Pancreas (tissue), 10 donors: ENCODE results near the gene RAD51B. TPM values are rescaled to one million over a fixed set of nuclear protein-coding genes. Genes with fewer than 3 reads are reported as not detected.
A peak's percentile ranks its signal among the peaks of the same experiment; 100 is the strongest.

Experiments used
- ATAC-seq, 4 donors: fragments of 200-7000 bp; cut with Tn5 transposase; one replicate each; pipeline versions ENCODE4 v1.8.0 to v1.9.1; 2020; ENCODE audit warnings: mild to moderate bottlenecking in 4 of 4, moderate library complexity in 4 of 4
- DNase-seq, 6 donors: peaks; one replicate each; pipeline ENCODE4 v3.0.0-alpha.2; 2020
- FAIRE-seq: peaks from 2 replicates; lab custom pipeline; 2012; peaks lifted over from hg19 to GRCh38; lab: Jason Lieb, UNC
- H3K27ac ChIP-seq, 4 donors: fragments of 200-600 bp; sonication (generic); 1 replicate in 3 of 4; 2 replicates in 1 of 4; pipeline versions ENCODE4 v1.5.0 to v1.8.0; 2020
- H3K27me3 ChIP-seq, 4 donors: fragments of 200-600 bp; one replicate each; pipeline ENCODE4 v1.8.0; 2021
- H3K36me3 ChIP-seq, 3 donors: fragments of 200-600 bp; sonication (generic) in 1 of 3; one replicate each; pipeline versions ENCODE4 v1.5.0 to v1.8.0; 2020 to 2021
- H3K4me1 ChIP-seq, 3 donors: fragments of 200-600 bp; one replicate each; pipeline ENCODE4 v1.8.0; 2021
- H3K4me3 ChIP-seq, 4 donors: fragments of 200-600 bp; sonication (generic) in 2 of 4; one replicate each; pipeline versions ENCODE4 v1.5.0 to v1.8.0; 2020 to 2021
- H3K9me3 ChIP-seq, 4 donors: fragments of 200-600 bp; one replicate each; pipeline ENCODE4 v1.8.0; 2021
- WGBS, 2 donors: extraction: QIAGEN DNeasy Blood & Tissue Kit; methylation state at CpG; one replicate each; pipeline ENCODE4 v1.1.7; 2013; 5-methylcytosine and 5-hydroxymethylcytosine counted together
- intact Hi-C, 3 donors: fragments of 100-400 bp; cut with DNase I; formaldehyde crosslinking; loops; one replicate each; pipeline versions ENCODE4 v1.11.1 to v1.14.2; 2022
- polyA plus RNA-seq, 2 donors: library from polyadenylated mRNA; stranded (reverse); fragments of 200-250 nt; gene quantifications; one replicate each; pipeline ENCODE4 v1.2.3, GENCODE V29; 2013
- total RNA-seq, 6 donors: library from RNA; stranded (reverse); fragmentation: NEBNext Ultra II Directional in 4 of 6; extraction: Animal tissue kit (Norgen Biotek cat#: 25700) in 4 of 6; gene quantifications; one replicate each; pipeline versions ENCODE4 v1.2.1 to v1.2.4, GENCODE V29; 2021 to 2023
- TF ChIP-seq, protein P1 (sequence below), 4 donors: fragments of 200-600 bp; sonication (generic) in 3 of 4; IDR thresholded peaks; one replicate each; pipeline versions ENCODE4 v1.5.0 to v1.8.0; 2021; ENCODE audit warnings: antibody characterized with exemption in 4 of 4
- donor health status: healthy with polysubstance abuse.
- donor health status: DM: no; HTN: no; CAD: no; lungs with moderate emphysema.
- donor health status: DM: no; HTN: no; CAD: no.
- donor health status: control.
- donor health status: control.
- donor health status: Bipolar disorder and iron deficiency.
- donor health status: DM: yes; HTN: yes; CAD: no.
- donor health status: DM: no; HTN: no; CAD: no.
- donor health status: DM: no; HTN: no; CAD: no.
- donor health status: DM: yes; HTN: yes; CAD: no.

The RAD51B gene
- total and polyA plus RNA-seq, 8 donors, result 1.1 to 17.3 (median 5.8) TPM

DNA sequence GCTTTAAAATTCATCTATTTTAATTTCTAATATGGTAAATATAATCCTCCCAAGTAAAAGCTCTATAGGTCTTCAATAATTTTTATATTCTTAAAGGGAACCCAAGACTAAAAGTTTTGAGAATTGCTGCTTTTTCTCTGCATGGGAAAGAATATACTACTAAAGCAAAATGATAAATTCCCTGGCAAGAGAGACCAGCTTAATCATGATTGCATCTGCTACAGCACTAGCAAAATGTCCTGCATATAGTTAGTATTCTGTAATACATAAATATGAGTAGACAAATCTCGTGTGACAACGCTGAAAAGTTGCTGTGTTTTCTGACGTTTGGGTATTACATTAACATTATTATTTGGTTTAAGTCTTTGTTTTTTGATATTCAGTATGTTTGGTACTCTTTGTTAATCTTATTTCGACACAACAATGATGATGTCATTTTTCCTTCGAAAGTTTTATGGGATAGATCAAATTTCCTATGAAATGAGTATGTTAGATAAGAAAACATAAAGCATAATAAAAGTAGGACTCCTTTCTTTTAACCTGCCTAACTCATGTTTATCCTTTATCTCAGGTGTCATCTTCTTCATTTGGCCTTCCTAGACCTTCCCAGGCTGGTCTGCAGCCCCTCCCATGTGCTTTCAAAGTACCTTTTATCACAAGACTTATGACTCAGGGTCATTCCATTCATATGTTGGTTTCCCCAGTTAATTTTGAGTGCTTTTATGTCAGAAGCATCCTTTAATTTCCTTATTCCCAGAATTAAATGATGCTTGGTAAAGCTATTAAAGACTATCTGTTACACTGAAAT lies 321.9 kb downstream of the RAD51B start:
- peak overlapping the region in 3 of 4 donors; percentile 56 to 87 (median 82) for H3K27ac ChIP-seq
- WGBS, 2 donors, result 32 to 44% methylated on average over 5 of the region's 5 CpGs
- FAIRE-seq, result peak; percentile 13
- peaks cover 56 to 77% (median 71%) of the 10 kb centered on the region in 3 donors for H3K4me1 ChIP-seq
- ATAC-seq, result no peak
- DNase-seq, result no peak
- no peak overlapping the region for H3K4me3 ChIP-seq
- TF ChIP-seq, protein P1, sequence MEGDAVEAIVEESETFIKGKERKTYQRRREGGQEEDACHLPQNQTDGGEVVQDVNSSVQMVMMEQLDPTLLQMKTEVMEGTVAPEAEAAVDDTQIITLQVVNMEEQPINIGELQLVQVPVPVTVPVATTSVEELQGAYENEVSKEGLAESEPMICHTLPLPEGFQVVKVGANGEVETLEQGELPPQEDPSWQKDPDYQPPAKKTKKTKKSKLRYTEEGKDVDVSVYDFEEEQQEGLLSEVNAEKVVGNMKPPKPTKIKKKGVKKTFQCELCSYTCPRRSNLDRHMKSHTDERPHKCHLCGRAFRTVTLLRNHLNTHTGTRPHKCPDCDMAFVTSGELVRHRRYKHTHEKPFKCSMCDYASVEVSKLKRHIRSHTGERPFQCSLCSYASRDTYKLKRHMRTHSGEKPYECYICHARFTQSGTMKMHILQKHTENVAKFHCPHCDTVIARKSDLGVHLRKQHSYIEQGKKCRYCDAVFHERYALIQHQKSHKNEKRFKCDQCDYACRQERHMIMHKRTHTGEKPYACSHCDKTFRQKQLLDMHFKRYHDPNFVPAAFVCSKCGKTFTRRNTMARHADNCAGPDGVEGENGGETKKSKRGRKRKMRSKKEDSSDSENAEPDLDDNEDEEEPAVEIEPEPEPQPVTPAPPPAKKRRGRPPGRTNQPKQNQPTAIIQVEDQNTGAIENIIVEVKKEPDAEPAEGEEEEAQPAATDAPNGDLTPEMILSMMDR (IDR thresholded peaks at IDR 0.05), result no peak
- no peaks in the 10 kb centered on the region for H3K9me3 ChIP-seq
- no peaks in the 10 kb centered on the region for H3K36me3 ChIP-seq
- intact Hi-C loops, result no loop called here
- no peaks in the 10 kb centered on the region for H3K27me3 ChIP-seq

DNA sequence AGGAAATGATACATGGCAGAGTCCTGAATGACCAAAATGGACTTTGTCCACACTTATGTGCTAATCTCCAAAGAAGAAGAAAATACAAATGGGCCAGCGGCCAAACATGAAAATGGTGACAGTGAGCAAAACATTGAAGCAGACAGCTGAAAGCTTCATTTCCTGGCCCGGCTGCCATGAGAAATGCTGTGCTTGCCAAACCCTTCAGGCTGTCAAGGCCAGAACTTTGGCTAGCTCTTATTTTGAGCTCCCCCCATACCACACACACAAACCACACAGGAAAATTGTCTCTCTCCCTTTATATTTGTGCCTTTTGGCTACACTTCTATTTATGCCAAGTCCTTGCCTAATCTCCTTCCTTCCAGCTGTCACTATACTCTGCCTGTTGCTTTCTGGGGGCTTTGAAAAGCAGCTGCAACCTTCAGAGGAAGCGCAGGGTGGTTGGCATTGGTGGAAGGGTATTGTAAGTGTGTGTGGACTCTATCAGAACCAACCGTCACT lies 323.8 kb downstream of the RAD51B start:
- FAIRE-seq, result peak; percentile 54
- no peak overlapping the region for H3K4me3 ChIP-seq
- H3K9me3 ChIP-seq, result no peaks in the 10 kb centered on the region
- no peaks in the 10 kb centered on the region for H3K36me3 ChIP-seq
- TF ChIP-seq, protein P1 (IDR thresholded peaks at IDR 0.05), result no peak
- peak; percentile 45 to 86 (median 72) for DNase-seq
- peaks cover 56 to 74% (median 70%) of the 10 kb centered on the region in 3 donors for H3K4me1 ChIP-seq
- no peaks in the 10 kb centered on the region for H3K27me3 ChIP-seq
- peak overlapping the region; percentile 3 to 87 (median 69) for H3K27ac ChIP-seq
- WGBS, 2 donors, result 17 to 19% methylated on average over 4 of the region's 4 CpGs
- ATAC-seq, result peak; percentile 55 to 77 (median 68)
- intact Hi-C loops, result no loop called here

DNA sequence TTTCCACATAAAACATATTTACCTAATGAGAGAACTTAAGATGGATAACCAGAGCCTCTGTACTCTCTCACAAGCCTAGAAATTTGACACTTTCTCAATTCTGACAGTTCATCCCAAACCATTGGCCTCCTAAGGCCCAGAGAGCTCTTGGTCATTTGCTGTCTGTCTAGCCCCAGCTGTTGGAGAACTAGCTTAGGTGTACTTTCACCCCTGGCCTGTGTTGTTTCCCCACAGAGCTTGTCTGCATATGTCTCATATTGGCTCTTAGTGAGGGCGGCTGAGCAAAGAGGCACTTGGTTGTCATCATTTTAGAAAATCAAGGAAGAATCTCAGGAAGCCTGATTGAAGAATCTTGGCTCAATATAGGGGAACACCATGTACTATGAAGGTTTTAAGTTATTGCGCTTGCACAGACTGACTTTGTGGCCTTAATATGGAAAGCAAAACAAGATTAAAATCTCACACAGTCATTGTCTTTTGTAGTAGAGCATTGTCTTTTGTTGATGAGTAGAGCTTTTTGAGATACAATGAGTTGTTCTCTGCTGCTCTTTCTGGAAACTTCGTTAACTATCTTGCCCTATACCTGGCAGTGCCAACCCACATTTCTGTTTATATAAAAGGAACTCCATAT lies 324.6 kb downstream of the RAD51B start:
- H3K9me3 ChIP-seq, result no peaks in the 10 kb centered on the region
- H3K27me3 ChIP-seq, result no peaks in the 10 kb centered on the region
- no peaks in the 10 kb centered on the region for H3K36me3 ChIP-seq
- H3K27ac ChIP-seq, result peak overlapping the region; percentile 3 to 87 (median 69)
- TF ChIP-seq, protein P1 (IDR thresholded peaks at IDR 0.05), result no peak
- FAIRE-seq (peak; percentile 67), ATAC-seq (peak in 3 of 4 donors; percentile 20 to 31 (median 25)), DNase-seq (no peak)
- WGBS, 2 donors, result 65 to 67% methylated on average over 3 of the region's 3 CpGs
- intact Hi-C loops, result no loop called here
- no peak overlapping the region for H3K4me3 ChIP-seq
- peaks cover 54 to 72% (median 65%) of the 10 kb centered on the region in 3 donors for H3K4me1 ChIP-seq

DNA sequence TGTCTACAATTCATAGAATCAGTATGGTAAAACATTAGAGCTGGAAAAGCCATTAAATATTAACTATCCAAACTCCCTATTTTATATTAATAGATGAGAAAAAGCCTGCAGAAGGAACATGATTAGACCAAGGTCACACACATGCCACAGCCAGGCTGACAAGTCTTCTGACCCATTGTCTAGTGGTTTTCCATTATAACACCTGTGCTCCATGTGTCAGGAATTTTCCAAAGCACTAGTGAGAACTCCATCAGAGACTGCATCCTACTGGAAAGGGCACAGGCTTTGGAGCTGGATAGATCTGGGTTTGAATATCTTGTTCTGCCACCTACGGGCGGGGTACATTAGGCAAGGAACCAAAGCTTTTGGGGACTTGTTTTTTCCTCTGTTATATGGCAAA lies 325.5 kb downstream of the RAD51B start:
- TF ChIP-seq, protein P1 (IDR thresholded peaks at IDR 0.05), result no peak
- WGBS, 2 donors, result 38 to 62% methylated on average over 2 of the region's 2 CpGs
- H3K4me1 ChIP-seq, result peaks cover 45 to 63% (median 56%) of the 10 kb centered on the region in 3 donors
- H3K27me3 ChIP-seq, result no peaks in the 10 kb centered on the region
- intact Hi-C loops, result no loop called here
- H3K4me3 ChIP-seq, result no peak overlapping the region
- FAIRE-seq, result no peak
- H3K27ac ChIP-seq, result peak overlapping the region in 3 of 4 donors; percentile 33 to 87 (median 82)
- DNase-seq, result peak in 1 of 6 donors; percentile 75
- peak; percentile 15 to 65 (median 42) for ATAC-seq
- no peaks in the 10 kb centered on the region for H3K36me3 ChIP-seq
- no peaks in the 10 kb centered on the region for H3K9me3 ChIP-seq
